ENCODE results near the gene SPATS2. TPM values are rescaled to one million over a fixed set of nuclear protein-coding genes. Genes with fewer than 3 reads are reported as not detected.

Gene SPATS2
- total and polyA plus RNA-seq, 7 donors = 4.4 to 10.6 (median 9.1) TPM

DNA sequence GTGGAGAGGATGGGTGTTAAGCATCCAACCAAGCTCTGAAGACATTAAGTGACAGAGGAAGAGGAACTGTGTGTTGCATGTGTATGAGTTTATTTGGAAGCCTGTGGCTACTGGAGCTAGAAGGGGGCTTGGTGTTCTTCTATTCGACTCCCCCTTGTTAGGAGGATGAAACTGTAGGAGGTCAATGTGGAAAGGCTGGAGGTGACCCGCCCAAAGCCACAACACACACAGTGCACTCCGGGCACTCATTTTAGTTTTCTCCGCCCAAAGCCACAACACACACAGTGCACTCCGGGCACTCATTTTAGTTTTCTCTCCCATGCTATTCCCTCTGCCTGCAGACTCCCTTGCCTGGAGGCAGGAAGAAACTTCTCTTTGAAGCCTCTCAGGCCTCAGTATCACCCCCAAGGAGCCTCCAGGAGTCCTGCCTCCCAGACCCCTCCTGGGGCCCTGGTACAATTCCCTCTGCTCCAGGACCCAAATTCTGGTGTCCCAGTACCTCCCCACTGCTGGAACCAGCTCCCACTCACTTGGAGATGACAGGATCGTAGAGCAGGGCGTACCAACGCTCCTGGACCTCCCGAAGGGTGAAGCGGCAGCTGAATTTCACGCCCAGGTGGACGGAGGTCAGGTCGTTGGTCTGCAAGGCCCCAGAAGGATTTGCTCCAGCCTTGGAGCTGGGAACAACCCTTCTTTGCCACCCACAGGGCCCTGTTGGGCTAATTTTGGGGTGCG is 196.9 kb downstream of the SPATS2 start:
- no peaks in the 10 kb centered on the region for H3K27me3 ChIP-seq (ENCODE audit: insufficient read depth in 3 of 3, low read length in 2 of 3)
- H3K27ac ChIP-seq = peak overlapping the region; percentile 97
- no peaks in the 10 kb centered on the region for H3K9me3 ChIP-seq
- ATAC-seq (no peak), DNase-seq (peak in 1 of 2 donors; percentile 34)
- H3K4me3 ChIP-seq = peak overlapping the region; percentile 99
- TF ChIP-seq, protein P1, sequence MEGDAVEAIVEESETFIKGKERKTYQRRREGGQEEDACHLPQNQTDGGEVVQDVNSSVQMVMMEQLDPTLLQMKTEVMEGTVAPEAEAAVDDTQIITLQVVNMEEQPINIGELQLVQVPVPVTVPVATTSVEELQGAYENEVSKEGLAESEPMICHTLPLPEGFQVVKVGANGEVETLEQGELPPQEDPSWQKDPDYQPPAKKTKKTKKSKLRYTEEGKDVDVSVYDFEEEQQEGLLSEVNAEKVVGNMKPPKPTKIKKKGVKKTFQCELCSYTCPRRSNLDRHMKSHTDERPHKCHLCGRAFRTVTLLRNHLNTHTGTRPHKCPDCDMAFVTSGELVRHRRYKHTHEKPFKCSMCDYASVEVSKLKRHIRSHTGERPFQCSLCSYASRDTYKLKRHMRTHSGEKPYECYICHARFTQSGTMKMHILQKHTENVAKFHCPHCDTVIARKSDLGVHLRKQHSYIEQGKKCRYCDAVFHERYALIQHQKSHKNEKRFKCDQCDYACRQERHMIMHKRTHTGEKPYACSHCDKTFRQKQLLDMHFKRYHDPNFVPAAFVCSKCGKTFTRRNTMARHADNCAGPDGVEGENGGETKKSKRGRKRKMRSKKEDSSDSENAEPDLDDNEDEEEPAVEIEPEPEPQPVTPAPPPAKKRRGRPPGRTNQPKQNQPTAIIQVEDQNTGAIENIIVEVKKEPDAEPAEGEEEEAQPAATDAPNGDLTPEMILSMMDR (IDR thresholded peaks at IDR 0.05) = no peak
- intact Hi-C loops (cut with DNase I) = no loop called here
- peaks cover 11 to 55% of the 10 kb centered on the region in 2 donors for H3K36me3 ChIP-seq (ENCODE audit: insufficient read depth in 1 of 2, low read depth in 1 of 2)
- 88 to 89% (median 89%) methylated on average over 14 of the region's 14 CpGs for WGBS, 3 donors
- peaks cover 32% of the 10 kb centered on the region for H3K4me1 ChIP-seq

DNA sequence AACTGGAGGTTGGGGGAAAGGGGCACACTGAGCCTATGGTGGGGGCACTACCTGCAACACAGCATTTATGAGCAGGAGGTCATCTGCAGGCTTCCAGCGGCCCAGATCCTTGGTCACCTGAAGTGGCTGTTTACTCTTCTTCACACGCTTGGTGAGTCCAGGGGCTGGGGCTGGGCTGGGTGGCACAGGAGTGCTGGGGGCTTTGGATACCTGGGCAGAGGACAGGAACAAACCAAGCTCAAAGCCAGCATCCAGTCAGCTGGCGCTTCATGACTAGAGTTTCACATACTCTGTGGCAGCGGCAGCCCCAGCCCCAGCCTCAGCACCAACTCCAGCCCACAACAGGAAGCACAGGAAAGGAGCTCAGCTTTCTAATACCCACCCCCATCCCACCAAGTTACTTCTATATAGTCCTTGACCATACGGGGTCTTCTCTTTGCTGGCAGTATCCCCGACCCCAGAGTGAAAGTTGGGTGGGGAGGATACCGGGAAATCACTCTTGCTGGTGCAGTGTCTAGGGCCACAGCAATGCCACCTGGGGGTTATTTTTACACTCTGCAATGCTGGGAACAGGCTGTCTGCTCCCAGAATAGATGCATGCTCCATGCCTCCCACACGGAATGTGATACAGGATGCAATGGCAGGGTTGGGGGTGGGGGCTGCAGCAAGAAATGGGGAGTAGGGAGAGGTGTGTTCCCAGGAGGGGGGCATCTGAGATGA is 197.6 kb downstream of the SPATS2 start:
- H3K4me3 ChIP-seq = peak overlapping the region; percentile 99
- WGBS, 3 donors = 33 to 53% (median 41%) methylated on average over 8 of the region's 8 CpGs

DNA sequence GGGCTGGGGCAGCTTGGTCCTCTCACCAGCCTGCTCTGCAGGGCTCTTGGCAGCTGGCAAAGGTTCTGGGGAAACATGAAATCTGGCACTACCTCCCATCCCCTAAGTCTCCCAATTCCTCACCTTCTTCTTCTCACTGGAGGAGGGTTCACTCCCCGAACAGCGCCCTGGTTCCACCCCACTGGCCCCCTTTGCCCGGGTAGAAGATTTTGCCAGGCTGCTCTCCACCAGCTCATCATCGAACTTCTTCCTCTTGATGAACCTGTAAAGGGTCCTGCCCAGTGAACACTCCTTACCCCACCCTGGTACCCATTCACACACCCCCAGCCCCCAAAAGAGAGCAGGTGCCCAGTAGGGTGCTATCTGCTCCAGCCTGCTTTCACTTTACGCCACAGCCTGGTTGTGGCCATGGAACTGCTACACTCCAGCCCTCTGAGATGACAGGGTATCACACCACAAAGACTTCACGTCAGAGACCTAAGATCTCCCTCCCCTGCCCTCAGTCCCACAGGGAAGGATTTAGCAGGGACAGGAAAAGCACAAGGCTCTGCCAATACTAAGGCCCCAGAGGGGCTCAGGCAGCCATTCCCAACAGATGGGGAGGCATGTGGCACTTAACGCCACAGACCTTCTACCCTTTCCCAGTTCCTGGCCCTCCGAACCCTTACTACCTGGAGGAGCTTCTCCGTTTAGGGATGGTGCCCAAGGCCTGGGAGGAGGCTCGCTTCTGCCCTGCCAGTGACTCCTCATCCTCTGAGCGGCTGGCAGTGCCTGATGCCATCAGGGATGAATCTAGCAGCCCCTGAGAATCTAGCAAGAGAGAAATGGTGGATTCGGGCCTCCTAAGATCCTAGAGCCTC is 198.4 kb downstream of the SPATS2 start:
- H3K9me3 ChIP-seq = no peaks in the 10 kb centered on the region
- peaks cover 37% of the 10 kb centered on the region for H3K4me1 ChIP-seq
- no peaks in the 10 kb centered on the region for H3K27me3 ChIP-seq (ENCODE audit: insufficient read depth in 3 of 3, low read length in 2 of 3)
- peaks cover 8 to 40% of the 10 kb centered on the region in 2 donors for H3K36me3 ChIP-seq (ENCODE audit: insufficient read depth in 1 of 2, low read depth in 1 of 2)
- TF ChIP-seq, protein P1 (IDR thresholded peaks at IDR 0.05) = no peak
- peak overlapping the region; percentile 99 for H3K4me3 ChIP-seq
- ATAC-seq = no peak
- 76 to 89% (median 83%) methylated on average over 12 of the region's 12 CpGs for WGBS, 3 donors
- intact Hi-C loops (cut with DNase I) = loop anchor here in 1 of 2 donors (1.0 to 5.0 kb wide), 2 partner anchors 57 to 200 kb away; partner anchors contain the start of gene PRPF40B
- DNase-seq = no peak
- H3K27ac ChIP-seq = peak overlapping the region; percentile 97

More for the DNA sequence above, 197.6 kb downstream of the SPATS2 start:
- ATAC-seq = peak; percentile 81 to 87 (median 84)
- TF ChIP-seq, protein P1 (IDR thresholded peaks at IDR 0.05) = no peak
- Histone ChIP-seq H3K4me1 (peaks cover 34% of the 10 kb centered on the region), H3K36me3 (ENCODE audit: insufficient read depth in 1 of 2, low read depth in 1 of 2) (peaks cover 9 to 48% of the 10 kb centered on the region in 2 donors), H3K9me3 (no peaks in the 10 kb centered on the region), H3K27me3 (ENCODE audit: insufficient read depth in 3 of 3, low read length in 2 of 3) (no peaks in the 10 kb centered on the region), H3K27ac (peak overlapping the region; percentile 97)
- no peak for DNase-seq
- intact Hi-C loops (cut with DNase I) = loop anchor here in 1 of 2 donors (5.0 kb wide), 1 partner anchor 57 kb away; the partner anchor contains the start of gene PRPF40B

DNA sequence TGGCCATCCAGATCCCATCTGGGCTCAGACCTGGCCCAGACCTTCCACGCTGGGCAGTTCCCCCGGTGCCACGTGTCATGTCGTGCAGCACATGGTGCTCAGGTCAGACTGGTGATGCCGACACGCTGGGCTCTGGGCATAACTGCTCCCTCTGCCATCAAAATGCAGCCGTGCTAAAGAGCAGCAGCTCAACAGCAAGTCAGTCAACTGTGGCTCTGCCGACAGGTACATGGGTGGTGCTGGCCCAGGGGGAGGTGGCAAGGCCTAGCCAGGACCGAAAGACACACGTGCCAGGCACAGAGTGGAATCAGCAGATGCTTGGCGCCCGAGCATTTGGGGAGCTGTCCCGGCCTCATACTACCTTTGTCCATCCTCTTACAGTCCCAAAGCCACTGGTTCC is 199.1 kb downstream of the SPATS2 start:
- Histone ChIP-seq H3K4me1 (peaks cover 42% of the 10 kb centered on the region), H3K4me3 (peak overlapping the region; percentile 99), H3K27ac (peak overlapping the region; percentile 97), H3K9me3 (no peaks in the 10 kb centered on the region), H3K27me3 (ENCODE audit: insufficient read depth in 3 of 3, low read length in 2 of 3) (no peaks in the 10 kb centered on the region), H3K36me3 (ENCODE audit: insufficient read depth in 1 of 2, low read depth in 1 of 2) (peaks cover 6 to 32% of the 10 kb centered on the region in 2 donors)
- intact Hi-C loops (cut with DNase I) = loop anchor here in 1 of 2 donors (1.0 to 5.0 kb wide), 2 partner anchors 56 to 201 kb away; partner anchors contain the start of gene PRPF40B
- WGBS, 3 donors = 73 to 89% (median 76%) methylated on average over 13 of the region's 13 CpGs
- TF ChIP-seq, protein P1 (IDR thresholded peaks at IDR 0.05) = no peak
- ATAC-seq (no peak), DNase-seq (no peak)
